SH-SY5Y (cell line): ENCODE data around the gene KRT2.

Experiments used
- GATA2 ChIP-seq: IDR thresholded peaks from 2 replicates; pipeline ENCODE4 v1.6.1; 2011; ENCODE audit warnings: mild to moderate bottlenecking, low read depth, low read length
- GATA3 ChIP-seq: IDR thresholded peaks from 2 replicates; pipeline ENCODE4 v1.6.1; 2011; ENCODE audit warnings: low read depth, mild to moderate bottlenecking, low read length, moderate library complexity

DNA sequence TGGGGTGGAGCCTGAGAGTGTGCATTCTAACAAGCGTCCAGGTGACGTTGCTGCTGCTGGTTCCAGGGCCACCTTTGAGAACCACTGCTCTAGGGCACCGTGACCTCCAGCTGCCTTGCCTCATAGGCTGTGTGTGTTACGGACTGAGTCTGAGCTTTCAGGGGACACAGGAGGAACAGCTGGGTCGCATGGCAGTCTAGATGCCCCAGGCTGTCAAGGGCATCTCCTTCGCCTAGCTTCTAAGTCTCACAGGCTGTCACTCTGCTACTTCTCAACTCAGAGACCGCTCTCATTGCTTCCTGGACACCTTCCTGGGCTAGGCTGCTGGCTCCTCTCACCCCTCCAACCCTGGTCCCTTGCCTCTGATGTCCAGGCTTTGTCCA is 34.6 kb downstream of the KRT2 start:
- TF ChIP-seq GATA3, result no peak
- TF ChIP-seq GATA2, result no peak
